H54 (cell line): ENCODE results near the gene NOVA1.

ENCODE experiments used
- DNase-seq: peaks from one replicate; pipeline ENCODE4 v3.0.0; 2011; ENCODE audit warnings: low spot score, mixed read lengths; ENCODE audit not compliant: insufficient read length
- FAIRE-seq: peaks from 3 replicates; lab custom pipeline; 2011; peaks lifted over from hg19 to GRCh38; lab: Jason Lieb, UNC
- POLR2A ChIP-seq: IDR thresholded peaks from 2 replicates; pipeline ENCODE4 v1.6.1; 2011; ENCODE audit warnings: low read depth, mild to moderate bottlenecking, low read length

NOVA1 gene

GRCh38 chr14:26398616-26399015, 199.2 kb downstream of the NOVA1 start:
- TF ChIP-seq POLR2A: no peak
- no peak for FAIRE-seq
- DNase-seq: no peak
